Erythroblast (primary cell): Measurements from ENCODE around the gene ACSL3.
"Not testable (repeated sequence)": the region's sequence is repeated elsewhere in the genome, so short reads cannot be mapped to it uniquely, and the experiment has no call there.

ENCODE experiments used
- DNase-seq, 2 experiments: peaks; one replicate each; lab custom pipeline; 2025; lab: John Stamatoyannopoulos, UW
- GATA1 ChIP-seq: IDR thresholded peaks from 2 replicates; pipeline ENCODE4 v1.6.1; 2011; ENCODE audit warnings: low read depth, mild to moderate bottlenecking, control low read depth, low read length, moderate library complexity
- POLR2A ChIP-seq: IDR thresholded peaks from 2 replicates; pipeline ENCODE4 v1.6.1; 2011; ENCODE audit warnings: mild to moderate bottlenecking, low read length

ACSL3 gene

DNA sequence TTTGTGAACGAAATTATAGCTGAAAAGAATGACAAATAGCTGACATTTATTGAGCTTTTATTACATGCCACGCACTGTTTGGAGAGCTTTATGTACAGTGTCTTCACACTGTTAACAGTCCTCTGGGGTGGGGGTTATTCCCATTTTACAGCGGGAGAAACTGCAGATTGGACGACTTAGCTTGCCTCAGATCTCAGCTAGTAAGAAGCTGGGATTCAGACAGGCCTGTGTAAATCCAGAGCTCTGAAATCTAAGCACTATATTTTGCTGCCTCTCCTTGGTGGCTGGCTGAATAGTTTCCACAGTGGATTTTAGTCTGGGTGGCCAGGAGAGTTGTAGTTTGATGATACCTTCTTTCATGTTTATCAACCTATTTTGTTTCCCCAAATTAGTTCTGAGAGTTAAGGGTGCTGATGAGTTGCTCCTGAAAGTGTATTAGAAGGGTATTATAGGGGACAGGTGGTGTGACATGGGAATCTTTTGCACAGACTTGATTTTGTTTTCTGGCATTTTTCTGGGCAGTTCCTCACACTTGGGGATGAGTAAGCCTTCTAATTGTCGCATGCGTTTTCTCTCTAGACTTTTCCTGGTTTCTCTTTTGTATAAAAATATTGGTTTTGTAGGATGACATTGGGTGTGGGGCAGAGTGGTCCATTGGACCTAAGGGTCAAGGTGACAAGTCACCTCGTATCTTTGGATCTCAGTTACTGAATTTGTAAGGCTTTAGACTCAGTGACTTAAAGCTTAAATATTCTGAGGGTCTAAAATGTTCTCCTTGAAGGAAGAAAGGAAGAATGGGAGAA is 1.5 kb downstream of the ACSL3 start:
- DNase-seq: peak; percentile 17 to 42

DNA sequence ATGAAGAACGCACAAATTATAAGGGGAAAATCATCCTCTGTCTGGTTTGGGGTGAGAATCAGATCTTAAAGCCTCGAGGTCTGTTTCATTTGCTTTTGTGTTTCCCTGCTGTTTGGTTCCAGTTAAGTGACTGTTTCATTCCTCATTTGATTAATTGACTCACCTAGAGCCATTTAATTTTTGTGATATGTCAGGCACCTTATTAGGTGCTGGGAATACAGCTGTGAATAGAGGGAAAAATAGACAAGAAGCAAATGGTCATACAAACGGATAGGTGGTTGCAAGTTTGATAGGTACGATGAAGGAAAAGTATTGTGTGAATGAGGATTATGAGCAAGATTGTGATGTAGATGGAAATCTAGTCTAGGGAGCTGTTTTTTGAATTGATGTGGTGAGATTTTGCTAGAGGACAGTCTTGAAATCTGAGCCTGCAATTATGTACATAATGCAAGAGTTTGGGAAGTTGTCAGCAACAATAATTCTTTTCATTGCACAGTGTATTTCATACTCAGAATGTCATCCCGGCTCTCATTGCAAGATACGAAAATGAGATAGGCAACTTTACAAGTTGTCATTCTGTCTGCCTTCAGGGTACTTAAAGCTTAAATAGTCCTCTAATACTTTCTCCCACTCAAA is 2.2 kb downstream of the ACSL3 start:
- no peak for TF ChIP-seq POLR2A
- no peak for TF ChIP-seq GATA1
- DNase-seq: peak; percentile 5 to 18

More for the DNA sequence above, 1.5 kb downstream of the ACSL3 start:
- no peak for TF ChIP-seq POLR2A
- no peak for TF ChIP-seq GATA1

DNA sequence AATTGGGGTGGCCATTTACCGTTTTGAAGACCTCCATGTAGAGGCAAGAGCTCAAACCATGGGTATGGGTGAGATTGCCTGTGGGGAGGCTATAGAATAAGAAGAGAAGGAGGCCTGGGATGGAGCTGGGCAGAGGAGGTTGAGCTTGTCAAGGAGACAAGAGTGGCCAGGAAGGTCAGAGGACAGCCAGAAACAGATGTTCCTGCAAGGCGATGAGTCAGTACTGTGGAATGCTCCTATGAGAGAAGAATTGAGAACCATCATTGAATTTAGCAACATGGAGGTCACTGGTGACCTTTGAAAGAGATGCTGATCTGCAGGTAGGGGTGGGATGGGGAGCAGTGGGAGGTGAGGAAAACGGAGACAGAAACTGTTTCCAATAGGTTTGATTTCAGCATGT is 3.5 kb downstream of the ACSL3 start:
- TF ChIP-seq GATA1: no peak

DNA sequence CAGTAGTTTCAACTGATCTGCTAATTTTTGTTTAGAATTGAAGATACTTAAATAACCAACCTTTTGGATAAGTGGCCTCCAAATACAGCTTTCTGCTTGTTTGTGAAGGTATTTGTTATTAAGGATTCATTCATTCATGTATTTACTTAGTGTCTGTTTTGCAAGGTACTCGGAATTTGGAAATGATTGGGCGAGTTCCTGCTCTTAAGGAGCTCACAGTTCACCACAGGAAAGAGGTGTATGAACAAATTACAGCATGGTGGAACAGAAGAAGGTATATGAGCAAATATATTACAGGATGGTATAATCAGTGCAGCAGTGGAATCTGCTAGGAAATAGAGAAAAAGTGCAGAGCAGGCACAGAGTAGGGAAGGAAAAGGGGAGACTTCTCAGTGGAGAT is 4.5 kb downstream of the ACSL3 start:
- no peak for DNase-seq
- TF ChIP-seq POLR2A (no peak), GATA1 (no peak)

More for the DNA sequence above, 3.5 kb downstream of the ACSL3 start:
- DNase-seq: peak; percentile 21 to 29

DNA sequence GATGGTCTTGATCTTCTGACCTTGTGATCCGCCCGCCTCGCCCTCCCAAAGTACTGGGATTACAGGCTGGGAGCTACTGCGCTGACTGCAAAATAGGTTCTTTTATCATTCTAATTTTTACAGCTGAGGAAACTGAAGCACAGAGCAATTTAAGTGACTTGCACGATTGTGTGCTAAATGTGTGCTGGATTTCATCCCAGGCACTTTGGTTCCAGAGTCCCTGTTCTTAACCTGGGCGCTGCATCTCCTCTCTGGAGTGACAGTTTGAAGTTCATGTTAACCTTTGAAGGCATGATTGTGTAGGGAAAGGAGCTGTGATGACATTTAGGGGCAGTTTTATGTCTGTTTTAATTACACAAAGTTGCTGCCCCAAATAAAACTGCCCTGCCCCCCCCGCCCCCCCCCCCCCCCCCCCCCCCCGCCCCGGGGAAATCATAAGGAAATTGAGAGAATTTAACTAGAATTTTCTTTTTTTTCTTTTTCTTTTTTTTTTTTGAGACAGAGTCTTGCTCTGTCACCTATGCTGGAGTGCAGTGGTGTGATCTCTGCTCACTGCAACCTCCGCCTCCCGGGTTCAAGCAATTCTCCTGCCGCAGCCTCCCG is 5.6 kb downstream of the ACSL3 start:
- DNase-seq: no peak
- TF ChIP-seq POLR2A (no peak), GATA1 (no peak)

DNA sequence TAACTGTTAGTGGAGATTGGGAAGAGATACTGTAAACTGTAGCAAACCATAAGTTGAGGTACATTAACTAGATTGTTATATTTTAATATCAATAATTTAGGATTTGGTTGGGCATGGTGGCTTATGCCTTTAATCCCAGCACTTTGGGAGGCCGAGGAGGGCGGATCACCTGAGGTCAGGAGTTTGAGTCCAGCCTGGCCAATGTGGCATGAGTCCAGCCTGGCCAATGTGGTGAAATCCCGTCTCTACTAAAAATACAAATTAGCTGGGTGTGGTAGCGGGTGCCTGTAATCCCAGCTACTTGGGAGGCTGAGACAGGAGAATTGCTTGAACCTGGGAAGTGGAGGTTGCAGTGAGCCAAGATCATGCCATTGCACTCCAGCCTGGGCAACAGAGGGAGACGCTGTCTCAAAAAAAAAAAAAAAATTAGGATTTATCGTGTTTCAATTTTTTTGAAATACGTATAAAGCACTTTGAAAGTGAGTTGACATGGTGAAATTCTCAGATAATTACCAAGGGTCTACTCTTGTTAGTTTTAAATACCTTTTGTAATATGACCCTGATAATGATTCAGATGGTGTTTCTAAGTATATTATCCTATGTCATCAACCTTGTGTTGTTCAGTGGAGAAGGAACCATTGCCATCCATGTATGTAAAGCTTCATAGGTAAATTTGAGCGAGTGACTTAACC is 7.9 kb downstream of the ACSL3 start:
- DNase-seq: not testable (repeated sequence)

DNA sequence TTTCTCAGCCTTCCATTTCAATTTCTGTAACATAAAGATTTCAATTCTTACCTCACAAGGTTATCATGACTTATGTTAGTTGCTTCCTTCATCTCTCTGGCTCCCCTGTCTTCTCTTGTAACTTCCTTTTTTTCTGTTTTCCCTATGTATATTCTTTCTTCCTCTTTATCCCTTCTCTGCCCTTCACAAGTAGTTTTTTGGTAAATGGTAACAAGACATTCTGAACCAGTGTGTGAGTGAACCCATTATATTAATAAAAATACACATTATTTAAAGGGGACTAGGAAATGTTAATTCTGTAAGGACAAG is 8.4 kb downstream of the ACSL3 start:
- TF ChIP-seq GATA1: no peak
- no peak for TF ChIP-seq POLR2A
- no peak for DNase-seq

DNA sequence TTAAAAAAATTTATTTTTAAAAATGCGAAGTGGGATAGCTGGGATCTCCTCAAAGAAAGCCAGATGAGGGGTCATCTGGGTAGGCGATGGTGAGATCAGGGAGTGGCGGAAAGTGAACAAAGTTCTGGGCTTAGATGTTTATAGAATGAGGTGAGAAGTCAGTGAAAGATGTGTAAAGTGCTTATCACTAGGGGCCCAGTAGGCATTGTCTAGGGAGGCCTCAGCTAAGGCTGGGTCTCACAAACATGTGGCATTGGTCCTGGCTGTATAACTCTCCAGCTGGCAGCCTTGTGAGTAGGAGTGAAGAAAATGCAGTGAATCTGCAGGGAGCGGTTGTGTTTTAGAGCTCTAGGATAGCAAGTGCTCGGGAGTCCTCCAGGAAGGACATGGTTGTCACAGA is 10.5 kb downstream of the ACSL3 start:
- TF ChIP-seq POLR2A (no peak), GATA1 (no peak)
- peak in 1 of 2 experiments; percentile 23 for DNase-seq

DNA sequence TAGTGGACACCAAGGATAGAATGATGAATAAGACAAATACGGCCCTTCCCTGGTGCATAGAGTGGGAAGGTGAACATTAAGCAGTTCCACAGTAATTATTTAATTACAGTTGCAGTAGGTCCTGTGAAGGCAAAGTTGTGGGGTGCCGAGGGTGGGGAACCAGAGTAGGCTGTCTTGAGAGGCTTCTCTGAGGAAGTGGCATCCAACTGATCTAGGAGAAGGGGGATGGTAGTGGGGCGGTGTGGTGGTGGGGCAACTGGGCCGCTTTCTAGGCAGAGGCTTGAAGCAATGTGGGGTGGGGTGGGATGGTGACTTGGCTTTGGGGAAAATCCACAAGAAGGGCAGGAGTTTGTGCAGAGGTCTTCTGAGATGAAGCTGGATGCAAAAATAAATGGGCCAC is 11.7 kb downstream of the ACSL3 start:
- no peak for TF ChIP-seq GATA1
- no peak for TF ChIP-seq POLR2A
- no peak for DNase-seq

DNA sequence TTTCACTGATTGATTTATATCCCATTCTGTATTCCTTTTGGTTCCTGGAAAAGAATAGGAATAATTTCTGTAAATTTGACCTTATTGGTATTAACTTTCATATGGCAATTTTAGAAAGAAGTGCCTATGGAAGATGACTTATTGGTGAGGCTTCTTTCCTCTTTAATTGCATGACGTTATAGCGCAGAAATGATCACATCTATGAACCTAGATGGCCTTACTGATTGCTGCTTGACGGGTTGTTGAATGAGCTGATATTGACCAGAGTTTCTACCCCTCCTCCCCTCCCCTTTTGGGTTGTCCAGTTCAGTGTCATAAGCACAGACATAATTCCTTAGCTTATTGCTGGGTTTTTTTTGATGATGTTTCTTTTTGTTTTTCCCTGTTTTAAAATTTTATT is 14.6 kb downstream of the ACSL3 start:
- no peak for DNase-seq
- TF ChIP-seq POLR2A (no peak), GATA1 (no peak)

DNA sequence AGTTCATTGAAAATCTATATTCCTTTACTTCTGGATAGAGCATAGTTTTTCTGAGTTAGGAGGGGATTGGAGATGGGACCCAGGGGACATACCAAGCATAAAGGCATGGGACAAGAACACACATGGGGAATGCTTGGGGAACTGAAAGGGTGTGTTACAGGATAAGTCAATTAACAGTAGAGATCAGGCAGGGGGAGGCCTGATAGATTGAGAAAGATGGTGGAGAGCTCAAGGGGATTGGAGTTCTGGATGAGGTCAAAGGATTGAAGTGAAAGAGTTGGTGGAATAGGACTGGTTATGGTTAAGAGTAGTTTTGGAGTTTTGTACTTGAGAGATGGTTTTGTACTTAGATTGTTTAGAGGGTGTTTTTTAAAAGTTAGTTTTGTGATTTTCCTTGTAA is 16.1 kb downstream of the ACSL3 start:
- TF ChIP-seq POLR2A (no peak), GATA1 (no peak)
- no peak for DNase-seq

DNA sequence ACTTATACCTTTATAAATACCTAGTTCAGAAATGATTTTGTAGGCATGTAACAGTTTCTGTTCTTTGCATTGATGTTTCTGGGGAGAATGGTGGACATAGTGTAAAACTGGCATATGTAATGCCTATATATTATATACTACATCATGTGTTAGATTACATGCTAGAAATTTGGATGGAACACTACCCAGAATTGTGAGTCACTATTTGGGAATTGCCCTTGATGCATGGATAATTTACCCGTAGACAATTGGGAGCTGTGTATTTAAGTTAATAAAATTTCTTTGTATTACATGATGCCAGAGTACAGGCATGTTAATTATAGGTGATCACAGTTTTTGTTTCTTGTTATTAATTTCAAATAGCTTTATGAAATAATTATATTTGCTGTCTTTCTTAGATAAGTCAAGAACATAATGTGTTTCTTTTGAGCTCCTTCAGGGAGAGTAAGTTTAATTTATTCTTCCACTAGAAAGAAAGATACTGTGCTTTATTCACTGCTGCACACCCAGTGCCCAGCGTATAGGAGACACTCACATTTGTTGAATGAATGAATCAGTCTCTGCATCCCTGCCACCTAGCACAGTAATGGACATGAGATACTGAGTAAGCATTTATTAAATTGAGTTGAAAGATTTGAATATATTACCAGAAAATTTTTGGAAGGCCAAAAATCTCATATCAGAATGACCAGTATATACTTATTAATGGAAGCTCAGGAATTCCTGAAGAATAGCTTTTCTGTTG is 16.9 kb downstream of the ACSL3 start:
- no peak for TF ChIP-seq GATA1
- TF ChIP-seq POLR2A: no peak
- no peak for DNase-seq

DNA sequence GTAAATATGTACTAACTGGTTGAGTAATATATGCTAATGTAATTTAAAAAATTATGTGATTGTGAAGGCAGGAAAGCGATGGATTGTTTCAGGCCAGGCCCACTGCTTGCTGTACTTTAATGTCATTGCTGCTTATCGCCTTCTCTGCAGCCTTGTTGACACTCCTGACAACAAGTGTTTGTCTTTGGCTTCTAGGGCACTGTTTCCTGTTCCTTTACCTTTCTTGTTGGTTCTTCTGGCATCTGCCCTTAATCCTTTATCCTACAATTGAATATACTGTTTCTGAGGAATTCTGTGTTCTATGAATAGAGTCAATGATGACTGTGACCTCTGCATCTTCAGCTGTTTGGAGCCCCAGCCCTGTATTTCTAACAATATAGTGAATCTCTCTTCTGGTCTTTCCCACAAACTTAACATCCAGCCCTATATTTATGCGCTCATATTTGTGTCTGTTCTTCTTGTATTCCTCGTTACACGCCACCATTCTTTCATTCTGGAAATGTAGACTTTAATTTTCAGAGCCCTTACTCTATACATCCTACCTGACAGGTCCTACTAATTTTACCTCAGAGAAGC is 17.6 kb downstream of the ACSL3 start:
- TF ChIP-seq POLR2A (no peak), GATA1 (no peak)
- no peak for DNase-seq
